Measurements from ENCODE around the gene CLTRN.

DNA sequence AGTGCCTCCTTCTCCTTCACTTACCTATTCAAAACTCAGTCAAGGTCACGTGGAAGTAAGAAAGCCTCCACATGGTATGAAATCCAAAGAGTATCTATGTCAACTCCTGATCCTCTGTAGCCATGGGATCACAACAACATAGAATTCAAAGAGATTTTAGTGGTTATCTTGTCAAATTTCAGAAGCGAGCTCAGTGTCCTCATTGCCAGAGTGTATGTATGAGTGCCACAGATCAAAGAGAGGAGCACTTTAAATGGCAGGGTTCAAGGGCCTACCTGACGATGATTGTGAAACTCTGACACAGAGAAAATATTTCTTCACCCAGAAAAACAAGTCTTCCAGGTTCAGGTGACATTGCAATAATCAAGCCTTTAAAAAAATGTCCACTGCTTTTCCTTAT is 62.7 kb downstream of the CLTRN start:
- TF ChIP-seq, protein P1, sequence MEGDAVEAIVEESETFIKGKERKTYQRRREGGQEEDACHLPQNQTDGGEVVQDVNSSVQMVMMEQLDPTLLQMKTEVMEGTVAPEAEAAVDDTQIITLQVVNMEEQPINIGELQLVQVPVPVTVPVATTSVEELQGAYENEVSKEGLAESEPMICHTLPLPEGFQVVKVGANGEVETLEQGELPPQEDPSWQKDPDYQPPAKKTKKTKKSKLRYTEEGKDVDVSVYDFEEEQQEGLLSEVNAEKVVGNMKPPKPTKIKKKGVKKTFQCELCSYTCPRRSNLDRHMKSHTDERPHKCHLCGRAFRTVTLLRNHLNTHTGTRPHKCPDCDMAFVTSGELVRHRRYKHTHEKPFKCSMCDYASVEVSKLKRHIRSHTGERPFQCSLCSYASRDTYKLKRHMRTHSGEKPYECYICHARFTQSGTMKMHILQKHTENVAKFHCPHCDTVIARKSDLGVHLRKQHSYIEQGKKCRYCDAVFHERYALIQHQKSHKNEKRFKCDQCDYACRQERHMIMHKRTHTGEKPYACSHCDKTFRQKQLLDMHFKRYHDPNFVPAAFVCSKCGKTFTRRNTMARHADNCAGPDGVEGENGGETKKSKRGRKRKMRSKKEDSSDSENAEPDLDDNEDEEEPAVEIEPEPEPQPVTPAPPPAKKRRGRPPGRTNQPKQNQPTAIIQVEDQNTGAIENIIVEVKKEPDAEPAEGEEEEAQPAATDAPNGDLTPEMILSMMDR (conservative IDR thresholded peaks at IDR 0.05 in 1 of 2, IDR thresholded peaks at IDR 0.05 in 1 of 2; ENCODE audit: low read depth in 1 of 2, low read length in 2 of 2): no peak
- no peak for TF ChIP-seq EZH2 (IDR thresholded peaks at IDR 0.05; ENCODE audit: low read length, missing control alignments)

All from fibroblast of lung (primary cell).